Measurements from ENCODE around the gene VPS37C.
"Not testable (repeated sequence)": the region's sequence is repeated elsewhere in the genome, so short reads cannot be mapped to it uniquely, and the experiment has no call there.

Gene VPS37C

GRCh38 chr11:61116426-61117167 lies 44.6 kb downstream of the VPS37C start:
- no peak for DNase-seq

DNA sequence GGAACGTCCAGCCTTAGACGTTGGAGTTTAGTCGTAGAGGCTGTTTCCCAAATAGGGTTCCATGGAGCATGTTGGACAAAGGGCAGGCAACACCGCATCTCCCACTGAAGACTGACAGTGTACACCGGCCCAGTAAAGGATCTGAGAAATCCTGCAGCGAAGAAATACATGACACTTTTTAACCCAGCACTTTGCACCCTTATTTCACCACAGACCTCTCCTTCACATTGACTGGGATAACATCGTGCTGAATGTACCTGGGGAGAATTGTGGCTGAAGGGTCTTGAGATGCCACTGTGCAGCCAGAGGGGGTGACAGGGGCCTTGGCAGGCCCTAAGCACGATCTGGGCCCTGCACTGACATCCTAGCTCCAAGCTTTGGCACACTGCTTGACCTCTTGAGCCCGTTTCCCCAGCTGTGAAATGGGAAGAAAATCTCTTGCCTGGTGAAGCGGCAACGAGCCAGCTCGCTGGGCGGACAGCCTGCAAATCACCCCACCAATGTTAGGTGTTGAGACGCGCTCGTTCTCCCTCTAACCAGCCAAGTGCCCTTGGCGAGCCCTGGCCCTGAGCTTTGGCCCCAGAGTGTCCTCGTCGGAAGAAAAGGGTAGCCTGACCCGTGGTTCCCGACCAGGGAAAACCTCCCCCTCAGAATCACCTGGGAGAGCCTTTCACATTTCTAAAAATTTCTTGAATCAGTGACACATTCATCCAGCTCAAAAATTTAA lies 45.6 kb downstream of the VPS37C start:
- DNase-seq, result no peak

DNA sequence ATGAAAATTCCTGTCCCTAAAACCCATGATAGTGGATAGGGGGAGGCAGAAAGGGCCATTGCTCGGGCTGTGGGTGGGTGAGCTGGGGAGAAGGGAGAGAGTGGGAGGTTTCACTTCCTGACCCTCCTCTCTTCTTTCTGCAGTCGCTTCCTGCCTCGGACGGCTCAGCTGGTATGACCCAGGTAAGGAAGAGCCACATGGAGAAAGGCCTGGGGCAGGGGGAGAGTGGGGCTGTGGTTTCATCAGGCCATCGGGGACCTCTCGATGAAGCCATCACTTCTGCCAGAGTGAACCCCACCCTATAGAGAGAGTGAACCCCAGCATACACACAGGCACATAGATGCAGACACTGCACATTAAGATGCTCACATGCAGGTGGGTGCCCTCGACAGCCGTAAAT lies 46.3 kb downstream of the VPS37C start:
- no peak for DNase-seq

- no peak for DNase-seq
Observed at GRCh38 chr11:61113201-61113600, 48.0 kb downstream of the VPS37C start.

DNA sequence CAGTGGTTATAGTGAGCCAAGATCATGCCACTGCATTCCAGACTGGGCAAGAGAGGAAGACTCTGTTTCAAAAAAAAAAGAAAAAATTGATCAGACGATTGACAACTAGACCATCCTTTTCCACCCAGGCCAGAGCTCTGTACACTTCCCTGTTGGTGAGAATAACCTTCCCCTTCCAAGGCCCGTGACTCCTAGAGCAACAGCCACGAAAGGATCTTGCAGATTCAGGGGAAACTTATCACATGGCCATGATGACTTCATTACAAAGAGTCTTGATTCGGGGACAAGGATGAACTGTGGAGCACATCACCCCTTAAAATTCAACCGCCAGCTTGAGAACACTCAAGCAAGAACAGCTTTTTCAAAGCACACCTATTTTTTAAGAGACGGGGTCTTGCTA lies 48.7 kb downstream of the VPS37C start:
- no peak for DNase-seq

DNA sequence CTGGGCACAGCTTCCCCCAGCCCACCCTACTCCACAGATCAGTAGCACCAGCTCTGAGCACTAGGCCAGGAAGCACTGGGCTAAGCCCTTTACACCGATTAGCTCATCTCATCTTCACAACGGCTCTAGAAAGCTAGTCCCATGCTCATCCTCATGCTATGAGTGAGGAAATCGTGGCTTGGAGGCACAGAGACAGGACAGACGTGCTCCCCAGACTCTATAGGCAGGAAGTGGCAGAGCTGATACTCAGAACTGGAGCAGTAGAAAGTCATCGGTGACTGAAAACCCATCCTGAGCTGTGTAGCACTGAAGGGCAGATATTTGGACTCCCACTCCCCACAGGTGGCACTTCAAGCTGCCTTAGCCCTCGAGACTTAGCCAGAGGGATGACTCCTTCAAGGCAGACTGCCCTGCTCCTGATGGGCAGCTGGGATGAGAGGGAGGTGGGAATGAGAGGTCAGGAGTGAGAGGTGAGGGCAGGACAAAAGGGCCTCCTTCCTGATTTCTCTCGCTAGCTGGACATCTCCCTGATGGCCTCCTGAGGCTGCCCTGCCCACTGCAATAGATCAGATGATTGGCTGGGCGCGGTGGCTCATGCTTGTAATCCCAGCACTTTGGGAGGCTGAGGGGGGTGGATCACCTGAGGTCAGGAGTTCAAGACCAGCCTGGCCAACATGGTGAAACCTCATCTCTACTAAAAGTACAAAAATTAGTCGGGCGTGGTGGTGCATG lies 49.3 kb downstream of the VPS37C start:
- no peak for DNase-seq

DNA sequence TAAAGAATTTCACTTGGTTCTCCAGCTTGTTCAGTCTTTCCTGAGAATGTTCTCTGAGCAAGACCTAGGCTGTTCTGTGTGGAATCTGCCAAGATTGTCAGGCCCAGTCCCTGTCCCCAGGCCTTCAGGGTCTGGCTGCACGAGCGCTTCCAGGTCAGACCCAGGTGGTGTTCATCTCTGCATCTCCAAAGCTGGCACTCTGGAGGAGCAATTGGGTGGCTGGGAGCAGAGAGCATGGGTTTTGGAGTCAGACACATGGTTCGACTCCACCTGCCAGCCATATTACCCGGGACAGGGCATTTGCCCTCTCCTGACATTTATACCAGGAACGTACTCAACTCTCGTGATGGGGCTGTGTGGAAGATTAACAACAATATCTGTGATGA lies 50.2 kb downstream of the VPS37C start:
- no peak for DNase-seq

DNA sequence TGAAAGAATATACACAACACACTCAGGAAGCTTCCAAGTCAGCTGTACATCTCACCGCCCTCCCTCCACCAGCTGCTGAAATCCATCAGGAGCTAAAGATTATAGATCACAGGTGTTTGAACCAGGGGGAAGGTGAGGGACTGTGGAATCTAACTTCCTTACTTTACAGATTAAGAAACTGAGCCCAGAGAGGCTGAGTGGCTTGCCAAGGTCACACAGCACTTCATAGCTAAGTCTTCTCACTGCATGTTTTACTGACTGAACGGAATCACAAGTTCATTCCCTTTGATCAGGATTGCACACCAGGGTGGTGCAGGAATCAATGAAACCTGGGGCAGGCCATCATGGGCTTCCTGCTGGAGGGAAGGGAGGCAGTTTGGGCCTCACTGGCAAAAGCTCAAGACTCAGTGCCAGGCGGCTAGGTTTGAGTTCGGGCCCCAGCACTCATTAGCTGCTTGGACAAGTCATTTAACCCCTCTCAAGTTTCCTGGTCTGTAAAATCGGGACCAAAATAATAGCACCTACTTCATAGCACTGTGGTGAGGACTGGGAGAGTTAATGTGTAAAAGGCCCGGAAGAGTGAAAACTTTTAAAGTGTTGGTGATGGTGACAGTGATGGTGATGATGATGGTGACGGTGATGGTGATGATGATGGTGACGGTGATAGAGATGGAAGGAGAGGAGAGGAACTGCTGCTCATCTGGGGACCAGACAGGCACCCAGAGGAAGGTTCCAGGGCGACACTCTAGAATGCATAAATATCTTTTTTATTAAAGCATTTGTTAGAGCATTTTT lies 50.8 kb downstream of the VPS37C start:
- no peak for DNase-seq

GRCh38 chr11:61109671-61110070 lies 51.6 kb downstream of the VPS37C start:
- DNase-seq, result no peak

DNA sequence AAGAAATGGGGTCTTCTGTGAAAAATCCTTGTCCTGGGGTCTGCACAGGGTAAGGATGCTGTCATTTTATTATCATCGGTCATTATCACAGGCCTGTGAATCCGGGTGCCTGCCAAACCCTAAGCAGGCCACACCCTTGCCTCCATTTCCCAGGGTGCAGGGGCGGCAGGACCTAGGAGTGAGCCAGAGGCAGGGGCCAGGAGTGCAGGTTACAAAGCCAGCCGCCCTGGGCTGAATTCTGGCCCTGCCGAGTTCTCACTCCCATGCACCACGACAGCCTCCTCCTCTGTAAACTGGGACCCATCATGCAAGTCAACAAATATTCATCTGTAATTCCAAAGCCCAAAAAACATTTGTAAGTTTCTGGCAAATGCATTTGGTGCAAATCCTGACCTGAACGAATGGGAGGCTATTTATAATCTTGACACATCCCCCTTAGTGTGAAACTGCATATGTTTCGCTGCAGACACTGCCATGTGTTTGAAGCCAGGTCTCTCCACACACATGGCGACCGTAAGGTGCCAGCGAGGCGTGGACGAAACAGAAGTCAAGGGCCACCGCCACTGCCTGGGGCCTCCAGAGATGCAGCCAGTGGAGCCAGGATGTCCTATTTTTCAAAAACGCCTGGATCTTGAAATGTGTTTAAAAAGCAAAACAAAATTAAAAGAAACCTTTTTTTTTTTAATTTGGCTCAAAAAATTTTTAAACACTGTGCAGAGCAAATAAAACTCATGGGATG lies 52.2 kb downstream of the VPS37C start:
- DNase-seq, result no peak

GRCh38 chr11:61107888-61108287 lies 53.3 kb downstream of the VPS37C start:
- DNase-seq, result no peak

- DNase-seq, result no peak
Observed at GRCh38 chr11:61106894-61107470, 54.2 kb downstream of the VPS37C start.

DNA sequence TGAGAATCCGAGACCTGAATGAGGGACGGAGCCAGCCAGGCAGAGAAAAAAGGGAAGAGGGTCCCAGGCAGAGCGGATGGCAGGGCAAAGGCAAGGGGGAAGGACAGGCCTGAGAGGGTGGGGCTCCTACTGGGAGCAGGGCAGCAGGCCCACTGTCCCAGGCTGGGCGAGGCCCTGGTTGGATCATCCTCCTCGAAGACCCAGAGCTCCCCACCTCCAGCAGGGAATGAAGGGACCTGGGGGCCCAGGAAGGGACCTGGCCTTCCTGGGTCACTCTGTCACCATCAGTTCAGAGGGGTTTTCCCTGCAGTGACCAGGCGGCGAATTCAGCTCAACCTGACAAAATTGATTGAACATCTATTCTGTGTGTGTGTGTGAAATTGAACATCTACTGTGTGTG lies 54.9 kb downstream of the VPS37C start:
- no peak for DNase-seq

DNA sequence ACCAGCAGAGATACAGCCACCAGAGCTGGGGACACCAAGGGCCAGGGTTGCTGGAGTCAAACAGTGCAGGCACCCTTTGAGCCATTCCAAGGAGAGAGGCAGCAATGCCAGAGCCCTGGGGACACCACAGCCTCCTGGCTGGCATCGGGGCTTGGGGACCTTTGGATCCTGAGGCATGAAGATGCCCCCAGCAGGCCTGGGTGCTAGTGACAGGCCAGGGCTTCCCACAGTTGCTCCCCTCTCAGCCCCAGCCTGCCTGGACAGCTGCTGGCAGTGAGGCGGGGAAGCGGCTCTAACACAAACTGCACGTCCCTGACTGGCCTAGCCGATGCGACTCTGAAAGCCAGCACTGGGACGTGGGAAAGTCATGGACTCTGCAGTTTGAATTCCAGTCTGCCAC lies 56.3 kb downstream of the VPS37C start:
- DNase-seq, result no peak

- no peak for DNase-seq
Observed at GRCh38 chr11:61103851-61104423, 57.3 kb downstream of the VPS37C start.

DNA sequence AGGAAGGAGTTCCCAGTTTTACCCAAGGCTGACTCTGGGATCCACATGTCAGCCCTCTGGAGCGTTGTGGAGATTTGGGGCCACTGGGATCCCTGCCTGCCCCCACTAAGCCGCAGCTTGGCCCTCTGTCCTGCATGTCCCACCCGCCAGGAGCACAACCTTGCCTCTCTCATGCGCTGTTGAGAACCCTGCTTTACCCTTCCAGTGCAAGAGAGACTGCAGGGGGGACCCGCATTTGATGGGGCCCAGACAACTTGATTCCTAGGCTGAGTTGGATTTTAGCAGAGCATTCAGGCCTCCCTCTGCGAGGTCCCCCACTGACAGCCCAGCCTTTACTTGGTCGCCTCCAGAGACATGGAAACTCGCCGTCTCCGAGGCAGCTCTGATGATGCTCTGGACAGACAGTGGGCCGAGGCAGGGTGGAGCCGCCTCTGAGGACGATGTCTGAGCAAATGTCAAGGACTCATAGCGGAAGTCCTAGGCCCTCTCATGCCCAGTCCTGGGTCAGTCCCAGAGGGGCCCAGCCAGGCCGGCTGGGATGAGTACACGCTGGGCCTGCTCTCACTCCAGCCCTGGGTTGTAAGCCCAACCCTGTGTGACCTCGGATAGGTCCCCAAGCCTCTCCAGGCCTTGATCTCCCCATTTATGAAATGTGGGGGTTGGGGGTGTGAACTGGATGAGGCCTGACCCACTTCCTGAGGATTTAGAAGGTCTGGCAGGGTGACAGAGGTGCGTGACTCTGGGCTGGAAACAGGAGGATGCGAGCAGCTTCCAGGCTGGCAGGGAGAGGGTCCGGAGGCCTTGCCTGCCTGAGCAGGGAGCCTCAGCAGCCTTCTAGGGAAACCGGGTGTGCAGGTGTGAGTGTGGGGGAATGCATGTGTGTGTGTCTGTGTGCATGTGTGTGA lies 58.3 kb downstream of the VPS37C start:
- no peak for DNase-seq

GRCh38 chr11:61098778-61099177 lies 62.4 kb downstream of the VPS37C start:
- no peak for DNase-seq

- not testable (repeated sequence) for DNase-seq
Observed at GRCh38 chr11:61098261-61098660, 63.0 kb downstream of the VPS37C start.

- DNase-seq, result no peak
Observed at GRCh38 chr11:61095021-61095420, 66.2 kb downstream of the VPS37C start.

GRCh38 chr11:61094167-61094566 lies 67.1 kb downstream of the VPS37C start:
- not testable (repeated sequence) for DNase-seq
